KOPT-K1 (cell line): ENCODE measurements around the gene MYOC.
"Not testable (repeated sequence)": the region's sequence is repeated elsewhere in the genome, so short reads cannot be mapped to it uniquely, and the experiment has no call there.

Experiments
- H3K27ac ChIP-seq: fragments of 200-600 bp; sonication (generic); 2 replicates; pipeline ENCODE4 v1.5.1; 2016; ENCODE audit warnings: antibody characterized with exemption, mild to moderate bottlenecking, low read depth, low read length; ENCODE audit not compliant: poor library complexity, severe bottlenecking
- H3K36me3 ChIP-seq: fragments of 200-600 bp; sonication (generic); 2 replicates; pipeline ENCODE4 v1.5.1; 2017; ENCODE audit warnings: antibody characterized with exemption, mild to moderate bottlenecking, low read length, moderate library complexity; ENCODE audit not compliant: insufficient read depth
- H3K9me3 ChIP-seq: fragments of 200-600 bp; sonication (generic); 2 replicates; pipeline ENCODE4 v1.5.1; 2017; ENCODE audit warnings: antibody characterized with exemption, low read length, mild to moderate bottlenecking; ENCODE audit not compliant: insufficient read depth, poor library complexity, severe bottlenecking

MYOC gene

GRCh38 chr1:171600310-171600709 is 52.2 kb downstream of the MYOC start:
- not testable (repeated sequence) for H3K9me3 ChIP-seq, H3K27ac ChIP-seq
- peaks cover 23% of the 10 kb centered on the region for H3K36me3 ChIP-seq

- H3K36me3 ChIP-seq, result peaks cover 52% of the 10 kb centered on the region
- H3K9me3 ChIP-seq, result no peaks in the 10 kb centered on the region
- H3K27ac ChIP-seq, result no peak overlapping the region
These were observed 55.3 kb downstream of the MYOC start for GRCh38 chr1:171597203-171597602.

- H3K36me3 ChIP-seq, result peaks cover 57% of the 10 kb centered on the region
- no peaks in the 10 kb centered on the region for H3K9me3 ChIP-seq
- no peak overlapping the region for H3K27ac ChIP-seq
These were observed 55.8 kb downstream of the MYOC start for GRCh38 chr1:171596705-171597104.

GRCh38 chr1:171596119-171596518 is 56.4 kb downstream of the MYOC start:
- Histone ChIP-seq H3K9me3 (no peaks in the 10 kb centered on the region), H3K36me3 (peaks cover 63% of the 10 kb centered on the region), H3K27ac (no peak overlapping the region)

- Histone ChIP-seq H3K9me3 (no peaks in the 10 kb centered on the region), H3K27ac (no peak overlapping the region), H3K36me3 (peaks cover 71% of the 10 kb centered on the region)
These were observed 57.2 kb downstream of the MYOC start for GRCh38 chr1:171595324-171595723.

- H3K27ac ChIP-seq, result no peak overlapping the region
- no peaks in the 10 kb centered on the region for H3K9me3 ChIP-seq
- peaks cover 93% of the 10 kb centered on the region for H3K36me3 ChIP-seq
These were observed 62.5 kb downstream of the MYOC start for GRCh38 chr1:171590022-171590421.

- H3K27ac ChIP-seq, result no peak overlapping the region
- H3K36me3 ChIP-seq, result peaks cover 94% of the 10 kb centered on the region
- H3K9me3 ChIP-seq, result no peaks in the 10 kb centered on the region
These were observed 64.3 kb downstream of the MYOC start for GRCh38 chr1:171588230-171588629.

GRCh38 chr1:171585715-171586114 is 66.8 kb downstream of the MYOC start:
- peaks cover 94% of the 10 kb centered on the region for H3K36me3 ChIP-seq
- no peaks in the 10 kb centered on the region for H3K9me3 ChIP-seq
- no peak overlapping the region for H3K27ac ChIP-seq
